Lung (tissue), 12 donors: ENCODE measurements around the gene TRMT112. TPM values are rescaled to one million over a fixed set of nuclear protein-coding genes. Genes with fewer than 3 reads are reported as not detected.
"Not testable (repeated sequence)": the region's sequence is repeated elsewhere in the genome, so short reads cannot be mapped to it uniquely, and the experiment has no call there.

Experiments used
- ATAC-seq: fragments of 200-7000 bp; cut with Tn5 transposase; one replicate; pipeline ENCODE4 v1.9.1; 2020; ENCODE audit warnings: moderate number of reproducible peaks; ENCODE audit not compliant: insufficient read depth, low FRiP score
- DNase-seq, 3 donors: peaks; one replicate each; pipeline ENCODE4 v3.0.0-alpha.2; 2013 to 2017
- H3K27ac ChIP-seq, 2 donors: one replicate each; pipeline ENCODE4 v1.5.1; 2013; ENCODE audit warnings: mild to moderate bottlenecking in 2 of 2, moderate library complexity in 2 of 2, control low read depth in 1 of 2, inconsistent platforms in 1 of 2, low read depth in 1 of 2, low read length in 1 of 2
- H3K27me3 ChIP-seq, 3 donors: one replicate each; pipeline ENCODE4 v1.5.1; 2013; ENCODE audit warnings: low read length in 2 of 3; ENCODE audit not compliant: control insufficient read depth in 3 of 3, insufficient read depth in 3 of 3
- H3K36me3 ChIP-seq, 4 donors: one replicate each; pipeline ENCODE4 v1.5.1; 2013; ENCODE audit warnings: low read length in 4 of 4, mild to moderate bottlenecking in 1 of 4, moderate library complexity in 1 of 4; ENCODE audit not compliant: control insufficient read depth in 4 of 4, insufficient read depth in 4 of 4
- H3K4me1 ChIP-seq, 5 donors: one replicate each; pipeline ENCODE4 v1.5.1; 2013; ENCODE audit warnings: low read length in 5 of 5, mild to moderate bottlenecking in 2 of 5, moderate library complexity in 1 of 5; ENCODE audit not compliant: control insufficient read depth in 5 of 5, insufficient read depth in 5 of 5
- H3K4me3 ChIP-seq: one replicate; pipeline ENCODE4 v1.5.1; 2013; ENCODE audit warnings: mild to moderate bottlenecking, control low read depth, moderate library complexity
- H3K9ac ChIP-seq, 2 donors: one replicate each; pipeline ENCODE4 v1.5.1; 2013; ENCODE audit warnings: low read length in 2 of 2, control low read depth in 1 of 2; ENCODE audit not compliant: insufficient read depth in 1 of 2
- H3K9me3 ChIP-seq, 4 donors: one replicate each; pipeline ENCODE4 v1.5.1; 2013; ENCODE audit warnings: low read length in 3 of 4, mild to moderate bottlenecking in 1 of 4, moderate library complexity in 1 of 4; ENCODE audit not compliant: control insufficient read depth in 4 of 4, insufficient read depth in 3 of 4
- WGBS, 2 donors: extraction: QIAGEN DNeasy Blood & Tissue Kit; methylation state at CpG; one replicate each; pipeline ENCODE4 v1.1.7; 2013; 5-methylcytosine and 5-hydroxymethylcytosine counted together
- polyA plus RNA-seq, 2 donors: library from polyadenylated mRNA; stranded (reverse); fragments of 200-250 nt; gene quantifications; one replicate each; pipeline ENCODE4 v1.2.1, GENCODE V29; 2013
- total RNA-seq, 2 donors: library from RNA; depleted of rRNA in 1 of 2; stranded (reverse); fragments of >200 nt in 1 of 2; gene quantifications; one replicate each; pipeline ENCODE4 v1.2.1, GENCODE V29; 2014 to 2021
- TF ChIP-seq, protein P1 (sequence below): IDR thresholded peaks from 2 replicates; pipeline ENCODE4 v1.5.1; 2012; ENCODE audit warnings: mild to moderate bottlenecking; ENCODE audit errors: control extremely low read depth, extremely low read depth
- donor health status: control.
- donor health status: control.
- donor health status: Bipolar disorder and iron deficiency.
- donor health status: healthy.
- donor health status: DM: yes; HTN: yes; CAD: no.

TRMT112 gene
- total and polyA plus RNA-seq, 4 donors, result 154 to 484 (median 205) TPM

DNA sequence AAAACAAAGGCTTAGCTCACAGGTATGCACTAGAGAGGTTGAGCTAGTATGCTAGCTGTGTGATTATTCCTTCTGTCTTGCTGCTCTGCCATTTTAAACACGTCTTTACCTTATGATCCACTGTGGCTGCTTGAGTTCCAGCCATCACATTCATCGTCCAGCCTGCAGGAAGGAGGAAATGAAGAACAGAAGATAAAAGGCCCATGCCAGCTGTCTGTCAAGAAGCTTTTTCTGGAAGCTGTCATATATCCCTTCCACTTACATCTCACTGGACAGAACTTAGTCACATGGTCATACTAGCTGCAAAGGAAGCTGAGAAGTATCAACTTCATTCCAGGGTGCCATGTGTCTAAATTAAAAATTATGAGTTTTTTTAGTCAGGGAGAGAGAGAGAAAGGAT, 10.0 kb upstream of the TRMT112 start:
- ATAC-seq, result no peak
- no peak overlapping the region for H3K27ac ChIP-seq
- H3K27me3 ChIP-seq, result no peaks in the 10 kb centered on the region
- WGBS, 2 donors, result 86 to 90% methylated on average over 2 of the region's 2 CpGs
- no peak overlapping the region for H3K4me3 ChIP-seq
- TF ChIP-seq, protein P1, sequence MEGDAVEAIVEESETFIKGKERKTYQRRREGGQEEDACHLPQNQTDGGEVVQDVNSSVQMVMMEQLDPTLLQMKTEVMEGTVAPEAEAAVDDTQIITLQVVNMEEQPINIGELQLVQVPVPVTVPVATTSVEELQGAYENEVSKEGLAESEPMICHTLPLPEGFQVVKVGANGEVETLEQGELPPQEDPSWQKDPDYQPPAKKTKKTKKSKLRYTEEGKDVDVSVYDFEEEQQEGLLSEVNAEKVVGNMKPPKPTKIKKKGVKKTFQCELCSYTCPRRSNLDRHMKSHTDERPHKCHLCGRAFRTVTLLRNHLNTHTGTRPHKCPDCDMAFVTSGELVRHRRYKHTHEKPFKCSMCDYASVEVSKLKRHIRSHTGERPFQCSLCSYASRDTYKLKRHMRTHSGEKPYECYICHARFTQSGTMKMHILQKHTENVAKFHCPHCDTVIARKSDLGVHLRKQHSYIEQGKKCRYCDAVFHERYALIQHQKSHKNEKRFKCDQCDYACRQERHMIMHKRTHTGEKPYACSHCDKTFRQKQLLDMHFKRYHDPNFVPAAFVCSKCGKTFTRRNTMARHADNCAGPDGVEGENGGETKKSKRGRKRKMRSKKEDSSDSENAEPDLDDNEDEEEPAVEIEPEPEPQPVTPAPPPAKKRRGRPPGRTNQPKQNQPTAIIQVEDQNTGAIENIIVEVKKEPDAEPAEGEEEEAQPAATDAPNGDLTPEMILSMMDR, result no peak
- H3K9ac ChIP-seq, result no peak overlapping the region
- no peaks in the 10 kb centered on the region for H3K9me3 ChIP-seq
- H3K4me1 ChIP-seq, result peaks cover 0 to 9% (median 0%) of the 10 kb centered on the region in 5 donors
- no peak for DNase-seq
- peaks cover 0 to 8% (median 0%) of the 10 kb centered on the region in 4 donors for H3K36me3 ChIP-seq

DNA sequence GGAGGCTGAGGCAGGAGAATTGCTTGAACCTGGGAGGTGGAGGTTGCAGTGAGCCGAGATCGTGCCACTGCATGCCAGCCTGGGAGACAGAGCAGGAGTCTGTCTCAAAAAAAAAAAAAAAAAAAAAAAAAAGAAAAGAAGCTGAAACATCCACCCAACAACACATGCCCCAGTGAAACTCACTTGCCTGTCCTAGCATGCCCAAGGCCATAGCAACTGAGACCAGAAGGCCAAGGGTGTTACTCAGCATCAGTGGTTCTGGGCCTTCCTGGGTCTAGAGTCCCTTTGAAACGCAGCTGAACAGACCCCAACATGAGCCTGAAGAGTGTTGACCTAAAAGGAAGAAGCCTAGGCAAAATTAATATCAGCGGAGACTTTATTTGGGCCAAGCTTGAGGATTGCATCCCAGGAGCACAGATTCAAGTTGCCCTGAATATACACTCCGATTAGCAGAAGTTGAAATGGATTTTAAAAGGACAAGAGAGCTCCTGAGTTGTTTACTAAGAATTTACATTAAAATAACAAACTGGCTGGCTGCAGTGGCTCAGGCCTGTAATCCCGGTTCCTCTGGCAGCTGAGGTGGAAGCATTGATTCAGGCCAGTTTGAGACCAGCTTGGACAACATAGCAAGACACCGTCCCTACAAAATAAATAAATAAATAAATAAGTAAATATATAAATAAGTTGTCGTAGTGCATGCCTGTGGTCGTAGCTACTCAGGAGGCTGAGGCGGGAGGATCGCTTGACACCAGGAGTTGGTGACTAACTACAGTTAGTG, 7.5 kb upstream of the TRMT112 start:
- Histone ChIP-seq H3K27ac (no peak overlapping the region), H3K27me3 (no peaks in the 10 kb centered on the region), H3K9me3 (no peaks in the 10 kb centered on the region), H3K4me3 (no peak overlapping the region), H3K36me3 (peaks cover 0 to 19% (median 0%) of the 10 kb centered on the region in 4 donors), H3K4me1 (peaks cover 0 to 10% (median 0%) of the 10 kb centered on the region in 5 donors), H3K9ac (no peak overlapping the region)
- no peak for ATAC-seq
- 91 to 94% methylated on average over 11 of the region's 11 CpGs for WGBS, 2 donors
- TF ChIP-seq, protein P1, result no peak
- no peak for DNase-seq

DNA sequence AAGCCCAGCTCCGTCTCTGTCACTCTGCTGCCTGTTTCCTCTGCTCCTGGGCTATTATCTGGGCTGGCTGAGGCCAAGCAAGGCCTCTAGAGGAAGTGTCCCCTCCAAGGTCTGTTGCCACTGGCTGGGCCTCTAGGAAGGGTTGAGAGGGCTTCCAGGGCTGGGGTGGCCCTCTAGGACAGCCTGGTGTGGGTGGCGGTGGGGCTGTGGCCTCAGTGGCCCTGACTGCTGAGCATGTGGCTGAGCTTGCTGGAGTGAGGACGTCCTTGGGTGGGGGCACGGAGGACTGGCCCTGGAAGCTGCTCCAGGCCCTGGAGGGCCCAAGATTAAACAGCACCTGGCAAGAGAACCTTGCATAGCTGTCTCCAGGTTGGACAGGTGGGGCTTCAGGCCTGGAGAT, 6.6 kb upstream of the TRMT112 start:
- H3K4me3 ChIP-seq, H3K9ac ChIP-seq, H3K27me3 ChIP-seq, DNase-seq, H3K9me3 ChIP-seq, ATAC-seq: not testable (repeated sequence)
- H3K27ac ChIP-seq, result peak overlapping the region in 1 of 2 donors; percentile 51
- H3K4me1 ChIP-seq, result peaks cover 0 to 12% (median under 1%) of the 10 kb centered on the region in 5 donors
- WGBS, 2 donors, result 84 to 88% methylated on average over 4 of the region's 4 CpGs
- peaks cover 0 to 19% (median 0%) of the 10 kb centered on the region in 4 donors for H3K36me3 ChIP-seq

DNA sequence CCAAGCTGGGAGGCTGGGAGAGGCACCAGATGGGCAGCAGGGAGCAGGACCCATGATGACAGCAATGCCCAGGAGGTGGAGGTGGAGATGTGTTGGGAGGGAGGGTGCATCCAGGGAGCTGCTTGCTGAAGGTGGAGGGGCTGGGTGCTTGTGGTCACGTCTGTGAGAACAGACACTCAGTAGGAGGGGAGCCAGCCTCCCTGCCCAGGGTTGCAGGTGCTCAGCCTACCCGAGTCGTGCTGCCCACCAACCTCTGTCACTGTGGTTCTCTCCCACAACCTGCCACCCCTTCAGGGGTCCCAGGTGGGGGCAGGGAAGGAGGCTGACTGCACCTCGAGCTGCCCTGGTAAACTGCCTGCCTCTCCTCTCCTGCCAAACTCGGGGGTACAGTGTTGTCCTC, 6.0 kb upstream of the TRMT112 start:
- no peak overlapping the region for H3K4me3 ChIP-seq
- H3K27ac ChIP-seq, result peak overlapping the region in 1 of 2 donors; percentile 85
- DNase-seq, result no peak
- no peaks in the 10 kb centered on the region for H3K9me3 ChIP-seq
- WGBS, 2 donors, result 63 to 66% methylated on average over 5 of the region's 5 CpGs
- H3K36me3 ChIP-seq, result peaks cover 0 to 19% (median 0%) of the 10 kb centered on the region in 4 donors
- no peak overlapping the region for H3K9ac ChIP-seq
- TF ChIP-seq, protein P1, result no peak
- no peaks in the 10 kb centered on the region for H3K27me3 ChIP-seq
- H3K4me1 ChIP-seq, result peaks cover 0 to 15% (median 3%) of the 10 kb centered on the region in 5 donors
- ATAC-seq, result no peak
